GM21526 (cell line): ENCODE data around the gene LAMA3.

Source experiments
- ATAC-seq: cut with Tn5 transposase; IDR thresholded peaks from one replicate; pipeline ENCODE4 v1.9.1; 2021; ENCODE audit warnings: moderate library complexity; ENCODE audit not compliant: unreplicated experiment, low FRiP score

The LAMA3 gene, protein sequence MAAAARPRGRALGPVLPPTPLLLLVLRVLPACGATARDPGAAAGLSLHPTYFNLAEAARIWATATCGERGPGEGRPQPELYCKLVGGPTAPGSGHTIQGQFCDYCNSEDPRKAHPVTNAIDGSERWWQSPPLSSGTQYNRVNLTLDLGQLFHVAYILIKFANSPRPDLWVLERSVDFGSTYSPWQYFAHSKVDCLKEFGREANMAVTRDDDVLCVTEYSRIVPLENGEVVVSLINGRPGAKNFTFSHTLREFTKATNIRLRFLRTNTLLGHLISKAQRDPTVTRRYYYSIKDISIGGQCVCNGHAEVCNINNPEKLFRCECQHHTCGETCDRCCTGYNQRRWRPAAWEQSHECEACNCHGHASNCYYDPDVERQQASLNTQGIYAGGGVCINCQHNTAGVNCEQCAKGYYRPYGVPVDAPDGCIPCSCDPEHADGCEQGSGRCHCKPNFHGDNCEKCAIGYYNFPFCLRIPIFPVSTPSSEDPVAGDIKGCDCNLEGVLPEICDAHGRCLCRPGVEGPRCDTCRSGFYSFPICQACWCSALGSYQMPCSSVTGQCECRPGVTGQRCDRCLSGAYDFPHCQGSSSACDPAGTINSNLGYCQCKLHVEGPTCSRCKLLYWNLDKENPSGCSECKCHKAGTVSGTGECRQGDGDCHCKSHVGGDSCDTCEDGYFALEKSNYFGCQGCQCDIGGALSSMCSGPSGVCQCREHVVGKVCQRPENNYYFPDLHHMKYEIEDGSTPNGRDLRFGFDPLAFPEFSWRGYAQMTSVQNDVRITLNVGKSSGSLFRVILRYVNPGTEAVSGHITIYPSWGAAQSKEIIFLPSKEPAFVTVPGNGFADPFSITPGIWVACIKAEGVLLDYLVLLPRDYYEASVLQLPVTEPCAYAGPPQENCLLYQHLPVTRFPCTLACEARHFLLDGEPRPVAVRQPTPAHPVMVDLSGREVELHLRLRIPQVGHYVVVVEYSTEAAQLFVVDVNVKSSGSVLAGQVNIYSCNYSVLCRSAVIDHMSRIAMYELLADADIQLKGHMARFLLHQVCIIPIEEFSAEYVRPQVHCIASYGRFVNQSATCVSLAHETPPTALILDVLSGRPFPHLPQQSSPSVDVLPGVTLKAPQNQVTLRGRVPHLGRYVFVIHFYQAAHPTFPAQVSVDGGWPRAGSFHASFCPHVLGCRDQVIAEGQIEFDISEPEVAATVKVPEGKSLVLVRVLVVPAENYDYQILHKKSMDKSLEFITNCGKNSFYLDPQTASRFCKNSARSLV (N-terminal part only)

DNA sequence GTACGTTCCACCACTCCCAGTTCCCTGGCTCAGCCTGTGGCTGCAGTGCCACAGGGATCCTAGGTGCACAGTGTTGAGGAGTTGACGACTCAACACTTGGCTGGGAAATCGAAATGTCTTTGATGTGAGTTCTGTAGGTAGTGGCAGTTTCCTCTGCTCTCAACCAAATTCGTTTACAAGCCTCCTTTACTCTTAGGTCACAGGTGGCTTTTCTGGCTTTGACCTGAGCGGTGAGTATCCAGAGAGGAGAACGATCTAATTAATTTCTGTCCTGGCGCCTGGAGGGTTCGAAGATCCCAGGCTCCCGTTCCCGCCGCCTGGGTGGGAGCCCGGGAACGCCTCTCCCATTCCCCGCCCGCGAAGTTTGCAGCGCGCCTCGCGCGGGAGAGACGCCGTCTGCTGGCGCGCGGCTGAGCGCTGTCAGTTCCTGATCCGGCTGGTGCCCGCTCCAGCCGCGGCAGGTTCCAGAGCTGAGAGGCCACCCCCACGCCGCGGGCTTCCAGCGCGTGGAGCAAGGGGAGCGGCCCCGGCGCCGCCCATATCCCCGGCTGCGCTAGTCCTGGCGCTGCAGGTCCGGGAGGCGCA, at the start of gene LAMA3:
Gene LAMA3, plus strand, starts transcription at position 423 of the 585 bp plus-strand sequence. CDS start 231 bp downstream, outside the sequence.
- no peak for ATAC-seq

- no peak for ATAC-seq
Observed at GRCh38 chr18:23640052-23640451, 49.2 kb upstream of the LAMA3 start.

GRCh38 chr18:23641143-23641720, 48.0 kb upstream of the LAMA3 start:
- ATAC-seq: no peak

DNA sequence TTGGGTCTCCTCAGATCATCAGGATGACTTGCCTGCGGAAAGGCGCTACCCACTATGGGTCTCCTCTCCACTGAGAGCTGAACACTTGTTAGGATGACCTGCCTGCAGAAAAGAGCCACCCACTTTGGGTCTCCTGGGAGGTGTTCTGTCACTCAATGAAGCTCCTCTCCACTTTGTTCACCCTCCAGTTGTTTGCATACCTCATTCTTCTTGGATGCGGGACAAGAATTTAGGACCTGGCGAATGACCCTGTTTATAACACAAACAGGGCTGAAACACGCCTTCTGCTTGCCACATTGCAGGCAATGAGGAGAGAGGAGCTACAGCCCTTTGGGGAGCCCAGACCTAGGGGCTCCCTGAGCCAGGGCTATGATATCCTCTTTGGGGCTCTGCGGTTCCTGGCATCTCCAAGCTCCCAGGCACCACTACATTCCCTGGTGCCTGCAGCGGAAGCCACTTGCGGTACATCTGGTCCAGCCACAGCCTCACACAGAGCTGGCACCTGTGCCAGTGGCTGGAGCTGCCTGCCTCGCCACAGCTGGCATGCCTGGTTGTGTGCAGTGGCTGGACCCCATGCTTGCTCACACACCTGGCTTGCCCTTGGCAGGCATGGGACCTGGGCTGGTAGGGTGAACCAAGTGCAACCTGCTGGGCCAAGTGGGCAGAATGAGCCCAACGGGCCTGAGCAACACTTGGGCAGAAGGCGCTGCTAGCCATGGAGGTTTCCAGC, 47.2 kb upstream of the LAMA3 start:
- ATAC-seq: no peak

- ATAC-seq: no peak
Observed at GRCh38 chr18:23643815-23644490, 45.3 kb upstream of the LAMA3 start.

- ATAC-seq: no peak
Observed at GRCh38 chr18:23645568-23646175, 43.6 kb upstream of the LAMA3 start.

DNA sequence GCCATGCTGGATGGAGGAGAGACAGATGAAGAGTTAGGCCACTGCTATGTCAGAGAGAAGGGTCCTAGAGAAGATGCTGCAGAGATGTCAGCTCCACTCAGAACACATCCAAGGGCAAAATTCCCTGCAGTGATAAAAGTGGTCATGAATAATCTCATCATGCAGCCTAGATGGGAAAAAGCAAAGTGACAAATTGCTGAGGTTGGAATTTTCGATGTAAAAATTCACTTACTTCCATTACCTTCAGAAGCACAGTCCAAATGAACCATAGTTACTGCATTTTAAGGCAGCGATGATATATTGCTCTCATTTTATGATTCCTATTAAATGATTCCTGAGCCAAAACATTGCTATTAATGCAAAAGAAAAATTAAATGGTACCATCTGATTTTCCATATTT, 43.0 kb upstream of the LAMA3 start:
- ATAC-seq: no peak

DNA sequence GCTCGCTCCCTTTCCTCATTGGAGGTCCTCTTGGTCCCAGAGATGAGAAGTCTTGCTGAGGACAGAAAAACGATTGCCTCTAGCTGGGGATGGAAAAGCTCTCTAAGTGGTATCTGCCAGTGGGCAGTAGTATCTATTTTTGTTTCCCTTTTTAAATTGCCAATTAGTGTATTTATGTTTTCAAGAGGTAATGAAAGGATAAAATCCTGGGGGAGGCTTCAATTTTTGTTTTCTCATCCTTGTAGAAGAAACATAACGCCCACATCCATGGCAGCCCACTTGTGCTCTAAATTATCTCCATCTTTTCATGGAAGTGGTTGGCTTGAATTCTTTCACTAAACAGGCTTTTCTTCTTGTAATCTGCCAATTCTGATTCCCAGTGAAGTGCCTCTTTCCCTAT, 40.8 kb upstream of the LAMA3 start:
- ATAC-seq: no peak

GRCh38 chr18:23648940-23649607, 40.2 kb upstream of the LAMA3 start:
- ATAC-seq: no peak

- ATAC-seq: no peak
Observed at GRCh38 chr18:23650968-23651927, 38.0 kb upstream of the LAMA3 start.

DNA sequence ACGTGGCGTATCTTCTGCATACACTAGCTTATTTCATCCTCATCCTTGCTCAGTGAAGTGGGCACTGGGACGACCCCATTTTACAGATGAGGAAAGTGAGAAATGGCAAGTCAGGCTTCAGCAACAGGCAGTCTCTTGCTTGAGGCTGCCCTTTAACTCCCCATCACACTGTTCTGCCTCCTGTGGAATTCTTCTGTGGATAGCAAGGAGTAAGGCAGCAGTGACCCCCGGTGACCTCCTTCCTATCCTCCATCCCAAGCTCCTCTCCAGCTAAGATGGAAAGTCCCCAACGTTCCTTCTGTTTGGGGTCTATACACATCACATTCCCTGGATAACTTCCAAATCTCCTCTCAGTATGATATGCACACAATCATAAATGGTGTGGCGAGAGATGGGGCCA, 37.0 kb upstream of the LAMA3 start:
- no peak for ATAC-seq

- no peak for ATAC-seq
Observed at GRCh38 chr18:23658285-23658684, 31.0 kb upstream of the LAMA3 start.

- no peak for ATAC-seq
Observed at GRCh38 chr18:23661735-23662308, 27.4 kb upstream of the LAMA3 start.

DNA sequence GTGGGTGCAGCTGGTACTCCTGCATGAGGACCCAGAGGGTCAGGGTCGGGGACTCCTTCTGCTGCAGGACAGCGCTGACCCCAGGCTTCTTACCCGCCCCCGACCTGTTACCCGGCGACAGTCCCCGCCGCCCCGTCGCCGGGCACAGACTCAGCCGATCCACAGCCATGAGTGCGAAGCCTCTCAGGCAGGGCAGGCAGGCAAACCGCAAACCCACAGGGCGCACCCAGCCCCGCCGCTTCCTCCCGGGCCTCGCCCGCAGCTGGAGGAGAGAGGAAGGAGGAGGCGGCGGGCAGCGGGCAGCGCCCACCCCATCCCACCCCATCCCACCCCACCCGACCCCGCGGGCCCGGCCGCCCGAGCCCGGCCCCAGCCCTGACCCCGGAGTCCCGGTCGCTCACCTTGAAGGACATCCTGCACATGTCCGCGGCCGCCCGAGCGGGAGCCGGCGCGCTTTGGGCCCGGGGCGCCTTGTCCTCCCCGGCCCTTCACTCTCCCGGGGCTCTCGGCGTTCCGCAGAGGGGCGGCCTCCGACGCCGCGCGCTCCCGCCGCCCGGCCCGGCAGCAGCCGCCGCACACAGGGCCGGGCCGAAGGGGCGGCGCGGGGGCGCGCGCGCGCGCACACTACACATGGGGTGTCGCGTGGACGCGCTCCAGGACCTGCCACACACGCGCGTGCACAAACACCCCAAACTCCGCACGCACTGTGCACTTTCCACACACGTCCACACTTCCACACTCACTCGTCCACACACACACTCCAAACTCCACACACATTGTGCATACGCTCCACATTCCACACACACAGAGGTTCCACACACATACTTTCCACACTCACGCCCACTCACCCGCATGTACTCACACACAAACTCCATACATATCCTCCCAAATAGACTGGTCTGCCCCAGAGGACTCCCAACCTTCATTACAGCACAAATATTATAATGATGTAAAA, 26.7 kb upstream of the LAMA3 start, which contains the start of gene ANKRD29:
Gene ANKRD29, minus strand, starts transcription at position 603 of the 955 bp plus-strand sequence. Its CDS starts 181 bp downstream, at position 422.
- ATAC-seq: no peak

DNA sequence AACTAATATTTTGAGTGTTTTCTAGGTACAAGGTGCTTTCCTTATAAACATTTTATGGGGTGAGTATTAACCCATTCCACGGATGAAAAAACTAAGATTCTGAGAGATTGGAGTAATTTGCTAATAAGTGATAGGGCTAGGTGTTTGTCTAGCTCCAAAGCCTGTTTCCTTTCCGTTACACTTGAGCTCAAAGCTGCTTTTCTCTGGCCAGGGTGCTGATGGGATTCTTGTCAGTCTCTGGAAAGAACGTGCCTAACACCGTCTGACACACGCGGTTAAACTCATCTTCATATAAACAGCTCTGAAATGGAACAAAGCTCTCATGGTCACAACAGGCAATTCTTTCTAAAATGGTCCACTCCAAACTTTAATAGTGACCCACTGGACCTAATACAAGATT, 24.6 kb upstream of the LAMA3 start:
- no peak for ATAC-seq
